A549 (cell line): ENCODE measurements around the gene ACD. TPM values are rescaled to one million over a fixed set of nuclear protein-coding genes. Genes with fewer than 3 reads are reported as not detected.

Experiments used
- ATAC-seq, 2 experiments: fragments of 200-7000 bp in 1 of 2; fragments of >200 bp in 1 of 2; cut with Nextera tagmentation in 1 of 2; cut with Tn5 transposase in 1 of 2; 3 replicates each; pipeline versions ENCODE4 v1.8.0 to v1.9.1; 2018 to 2020; ENCODE audit warnings: mild to moderate bottlenecking in 1 of 2, moderate library complexity in 1 of 2
- CTCF ChIA-PET: fragments of 300-600 bp; sonication (Branson Sonifier 250); formaldehyde crosslinking; extraction: SDS; loops from one replicate; lab custom pipeline; 2021; ENCODE audit warnings: antibody characterized with exemption, inconsistent platforms; lab: Yijun Ruan, JAX
- POLR2A ChIA-PET: fragments of 350-600 bp; formaldehyde crosslinking; extraction: SDS; loops from one replicate; lab custom pipeline; 2021; ENCODE audit warnings: antibody characterized with exemption, inconsistent platforms; lab: Yijun Ruan, JAX
- DNase-seq, 2 experiments: peaks; one replicate each; pipeline versions ENCODE4 v3.0.0 to v3.0.0-alpha.2; 2011 to 2016; ENCODE audit warnings: low read depth in 1 of 2, low spot score in 1 of 2
- FAIRE-seq: peaks from 2 replicates; lab custom pipeline; 2011; peaks lifted over from hg19 to GRCh38; lab: Jason Lieb, UNC
- H3K27ac ChIP-seq, 2 experiments: fragments of >200 bp; sonication (Bioruptor Twin); formaldehyde crosslinking; 3 replicates each; pipeline ENCODE4 v1.5.1; 2016 to 2017
- H3K4me1 ChIP-seq: fragments of >200 bp; sonication (Bioruptor Twin); formaldehyde crosslinking; 3 replicates; pipeline ENCODE4 v1.6.1; 2016
- H3K4me2 ChIP-seq: fragments of >200 bp; sonication (Bioruptor Twin); formaldehyde crosslinking; 3 replicates; pipeline ENCODE4 v1.6.1; 2016
- H3K4me3 ChIP-seq: fragments of >200 bp; sonication (Bioruptor Twin); formaldehyde crosslinking; 3 replicates; pipeline ENCODE4 v1.5.1; 2016
- H3K9me3 ChIP-seq: fragments of >200 bp; sonication (Bioruptor Twin); formaldehyde crosslinking; 3 replicates; pipeline ENCODE4 v1.6.1; 2016
- BHLHE40 ChIP-seq: IDR thresholded peaks from 2 replicates; pipeline ENCODE4 v1.6.1; 2012; ENCODE audit warnings: low read depth, low read length, inconsistent platforms
- CBX2 ChIP-seq: fragments of 200-600 bp; sonication (generic); IDR thresholded peaks from 2 replicates; pipeline ENCODE4 v1.6.1; 2016; ENCODE audit warnings: low read depth, mild to moderate bottlenecking, borderline replicate concordance
- CBX8 ChIP-seq: fragments of 200-600 bp; sonication (generic); IDR thresholded peaks from 2 replicates; pipeline ENCODE4 v1.6.1; 2016
- CEBPB ChIP-seq, 2 experiments: fragments of >200 bp in 1 of 2; sonication (Bioruptor Twin) in 1 of 2; formaldehyde crosslinking in 1 of 2; IDR thresholded peaks; 2 replicates each; pipeline ENCODE4 v1.6.1; 2012 to 2016
- CHD4 ChIP-seq: fragments of 200-600 bp; sonication (generic); IDR thresholded peaks from 2 replicates; pipeline ENCODE4 v1.6.1; 2016; ENCODE audit warnings: antibody characterized with exemption, mild to moderate bottlenecking, borderline replicate concordance
- EHF ChIP-seq: fragments of 250-450 bp; sonication (Bioruptor Pico); IDR thresholded peaks from 2 replicates; pipeline ENCODE4 v1.5.0; 2020; ENCODE audit warnings: mild to moderate bottlenecking
- EP300 ChIP-seq, 2 experiments: fragments of >200 bp; sonication (Bioruptor Twin); formaldehyde crosslinking; IDR thresholded peaks; 2 replicates in 1 of 2; 3 replicates in 1 of 2; pipeline ENCODE4 v1.6.1; 2016 to 2017
- FOSL2 ChIP-seq, 2 experiments: fragments of 450-650 bp in 1 of 2; fragments of >200 bp in 1 of 2; sonication (Bioruptor Twin) in 1 of 2; formaldehyde crosslinking; IDR thresholded peaks; 2 replicates each; pipeline versions ENCODE4 v1.5.0 to v1.6.1; 2016 to 2020; ENCODE audit warnings: mild to moderate bottlenecking in 1 of 2, moderate library complexity in 1 of 2
- HOXB13 ChIP-seq: fragments of 250-450 bp; sonication (Bioruptor Pico); IDR thresholded peaks from 2 replicates; pipeline ENCODE4 v1.5.0; 2020; ENCODE audit warnings: low read depth, mild to moderate bottlenecking, moderate library complexity
- KDM1A ChIP-seq: fragments of 200-600 bp; sonication (generic); IDR thresholded peaks from 2 replicates; pipeline ENCODE4 v1.6.1; 2016; ENCODE audit warnings: low read depth, mild to moderate bottlenecking
- KDM5A ChIP-seq: fragments of 200-600 bp; sonication (generic); IDR thresholded peaks from 2 replicates; pipeline ENCODE4 v1.6.1; 2016; ENCODE audit warnings: antibody characterized with exemption, mild to moderate bottlenecking
- MAFK ChIP-seq: fragments of 450-650 bp; IDR thresholded peaks from 2 replicates; pipeline ENCODE4 v1.6.1; 2014; ENCODE audit not compliant: partially characterized antibody
- MYC ChIP-seq: IDR thresholded peaks from 2 replicates; pipeline ENCODE4 v1.6.1; 2012; ENCODE audit warnings: mild to moderate bottlenecking, inconsistent platforms, low read length, improper control_type of control experiment, borderline replicate concordance
- NFE2L2 ChIP-seq: fragments of 150-350 bp; conservative IDR thresholded peaks from 2 replicates; pipeline ENCODE4 v1.6.1; 2014; ENCODE audit warnings: low read length
- NPAS2 ChIP-seq: fragments of 250-450 bp; sonication (Bioruptor Pico); IDR thresholded peaks from 2 replicates; pipeline ENCODE4 v1.8.0; 2022; ENCODE audit warnings: mild to moderate bottlenecking, moderate library complexity, borderline replicate concordance
- POLR2A ChIP-seq: IDR thresholded peaks from 2 replicates; pipeline ENCODE4 v1.6.1; 2012; ENCODE audit warnings: mild to moderate bottlenecking, low read length
- POLR2AphosphoS2 ChIP-seq: conservative IDR thresholded peaks from 2 replicates; pipeline ENCODE4 v1.6.1; 2012; ENCODE audit warnings: low read length, improper control_type of control experiment, inconsistent platforms
- RARB ChIP-seq: fragments of 250-450 bp; sonication (Bioruptor Pico); IDR thresholded peaks from 2 replicates; pipeline ENCODE4 v1.8.0; 2021; ENCODE audit warnings: mild to moderate bottlenecking, moderate library complexity
- SREBF2 ChIP-seq: fragments of 450-650 bp; IDR thresholded peaks from 2 replicates; pipeline ENCODE4 v1.6.1; 2014; ENCODE audit warnings: mild to moderate bottlenecking, moderate library complexity
- ZFP36 ChIP-seq: fragments of 450-650 bp; IDR thresholded peaks from 2 replicates; pipeline ENCODE4 v1.6.1; 2014; ENCODE audit warnings: borderline replicate concordance; ENCODE audit not compliant: partially characterized antibody
- ZNF302 ChIP-seq: fragments of 250-450 bp; sonication (Bioruptor Pico); IDR thresholded peaks from 2 replicates; pipeline ENCODE4 v1.9.0; 2021; ENCODE audit warnings: inconsistent platforms, mild to moderate bottlenecking, moderate library complexity
- ZSCAN20 ChIP-seq: fragments of 250-450 bp; sonication (Bioruptor Pico); IDR thresholded peaks from 2 replicates; pipeline ENCODE4 v1.8.0; 2022; ENCODE audit warnings: mild to moderate bottlenecking, moderate library complexity
- WGBS: methylation state at CpG from one replicate; pipeline ENCODE4 v1.1.6; 2017; ENCODE audit errors: missing lambda C conversion rate; 5-methylcytosine and 5-hydroxymethylcytosine counted together
- polyA plus RNA-seq, 4 experiments: library from polyadenylated mRNA; depleted of rRNA in 3 of 4; stranded (reverse); fragments of >200 nt; fragmentation: RNase III in 1 of 4; extraction: RNeasy Plus Mini Kit Qiagen cat#74134 plus additional on column Dnase treatment in 1 of 4; gene quantifications; 2 replicates in 3 of 4; 3 replicates in 1 of 4; pipeline ENCODE4 v1.2.3, GENCODE V29; 2011 to 2017
- TF ChIP-seq, protein P1 (sequence below): fragments of 150-350 bp; IDR thresholded peaks from 2 replicates; pipeline ENCODE4 v1.6.1; 2014; ENCODE audit warnings: low read depth, mild to moderate bottlenecking, low read length
- TF ChIP-seq, protein P2 (sequence below): fragments of 200-600 bp; sonication (generic); IDR thresholded peaks from 2 replicates; pipeline ENCODE4 v1.6.1; 2016; ENCODE audit warnings: antibody characterized with exemption, mild to moderate bottlenecking, moderate library complexity

ACD gene
- polyA plus RNA-seq, 2 of the 4 experiments (the other 2 are of a cell fraction) = 19.4 to 26.4 TPM

DNA sequence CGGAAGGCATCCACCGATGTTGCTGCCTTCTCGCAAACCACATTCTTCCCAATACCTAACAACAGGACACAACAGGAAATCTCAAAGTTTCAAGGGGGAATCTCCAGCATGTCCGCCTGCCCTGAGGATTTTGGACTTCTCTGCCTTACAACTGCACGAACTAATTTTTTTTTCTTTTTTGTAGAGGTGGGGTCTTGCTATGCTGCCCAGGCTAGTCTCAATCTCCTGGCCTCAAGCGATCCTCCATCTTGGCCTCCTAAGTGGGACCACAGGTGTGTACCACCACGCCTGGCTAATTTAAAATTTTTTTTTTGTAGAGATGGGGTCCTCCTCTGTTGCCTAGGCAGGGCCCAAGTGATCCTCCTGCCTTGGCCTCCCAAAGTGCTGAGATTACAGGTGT lies 15.9 kb upstream of the ACD start (continued):
- TF ChIP-seq HOXB13 (CRISPR knock-in tag) = no peak

DNA sequence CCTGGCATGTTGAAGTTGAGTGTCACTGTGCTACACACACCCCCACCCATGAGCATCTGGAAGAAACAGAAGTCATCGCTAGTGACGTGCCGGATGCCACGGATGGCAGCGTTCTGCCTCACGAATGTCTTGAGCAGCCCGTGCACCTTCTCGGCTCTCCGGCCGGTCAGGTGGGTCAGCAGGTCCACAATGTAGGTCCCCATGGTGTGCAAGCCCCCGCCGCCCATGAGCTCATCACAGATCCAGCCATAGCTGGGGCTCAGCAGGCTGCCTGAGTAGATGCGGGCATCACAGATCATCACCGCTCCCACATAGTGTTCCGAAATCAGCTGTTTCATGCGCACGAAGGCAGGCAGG lies 15.5 kb upstream of the ACD start:
- Histone ChIP-seq H3K9me3 (no peaks in the 10 kb centered on the region), H3K4me1 (no peaks in the 10 kb centered on the region), H3K4me3 (no peak overlapping the region), H3K27ac (no peak overlapping the region), H3K4me2 (no peak overlapping the region)
- 94% methylated on average over 17 of the region's 17 CpGs for WGBS
- TF ChIP-seq CBX8 = no peak
- TF ChIP-seq ZFP36 = no peak
- ChIA-PET POLR2A (no interaction called here), CTCF (interaction anchor here (0.6 to 16.7 kb wide), 3 partner anchors 8 to 154 kb away, joined by 3 to 174 read pairs (median 3); no protein-coding TSS in a partner anchor)
- no peak for FAIRE-seq
- ATAC-seq = no peak
- DNase-seq = no peak

DNA sequence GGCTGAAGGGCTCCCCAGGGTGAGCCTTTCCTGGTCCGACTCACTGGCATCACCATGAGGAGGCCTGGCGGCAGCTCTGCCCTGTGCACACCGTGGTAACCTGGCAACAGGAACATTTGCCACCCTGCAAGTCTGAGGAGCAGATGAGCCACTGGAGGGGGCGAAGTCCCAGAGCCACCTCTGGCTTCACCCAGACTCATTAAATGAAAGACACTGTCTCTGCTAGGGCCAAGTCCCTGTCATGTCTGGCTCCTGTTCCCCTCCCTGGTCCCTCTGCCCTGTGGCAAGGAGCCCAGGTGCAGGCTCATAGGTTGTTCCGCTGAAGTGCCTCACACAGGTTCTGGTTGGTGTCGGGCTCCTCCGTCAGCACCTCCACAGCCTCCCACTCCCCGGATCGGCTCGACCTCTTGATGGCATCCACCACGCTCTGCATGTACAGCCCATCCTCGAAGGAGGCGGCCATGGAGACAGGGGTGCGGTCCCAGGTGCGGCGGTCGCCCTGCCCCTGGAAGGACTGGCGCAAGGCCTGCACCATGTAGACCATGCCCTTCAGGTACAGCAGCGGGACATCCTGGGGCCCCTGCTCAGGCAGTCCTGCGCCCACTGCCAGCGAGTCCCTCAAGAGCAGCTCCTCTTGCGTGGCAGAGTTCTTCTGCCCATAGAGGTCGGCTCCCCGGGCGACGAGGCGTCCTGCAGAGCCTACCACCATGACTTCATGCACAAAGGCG lies 15.0 kb upstream of the ACD start:
- DNase-seq (no peak), ATAC-seq (peak in 1 of 2 experiments; percentile 11; a peak in 1 of 6 replicates), FAIRE-seq (no peak)
- Histone ChIP-seq H3K4me3 (no peak overlapping the region), H3K4me2 (no peak overlapping the region), H3K27ac (no peak overlapping the region), H3K9me3 (no peaks in the 10 kb centered on the region), H3K4me1 (no peaks in the 10 kb centered on the region)
- ChIA-PET POLR2A (no interaction called here), CTCF (interaction anchor here (0.6 to 16.7 kb wide), 4 partner anchors 75 to 253 kb away, joined by 3 to 174 read pairs (median 4); no protein-coding TSS in a partner anchor)
- TF ChIP-seq NPAS2 (CRISPR knock-in tag) (no peak), FOSL2 (IDR thresholded peaks at IDR 0.05) (no peak), FOSL2 (CRISPR knock-in tag; IDR thresholded peaks at IDR 0.05) (no peak), SREBF2 (no peak), POLR2A (no peak), CHD4 (no peak), KDM5A (no peak), MYC (no peak), CBX8 (no peak), RARB (CRISPR knock-in tag) (no peak), CBX2 (no peak)
- TF ChIP-seq, protein P1, sequence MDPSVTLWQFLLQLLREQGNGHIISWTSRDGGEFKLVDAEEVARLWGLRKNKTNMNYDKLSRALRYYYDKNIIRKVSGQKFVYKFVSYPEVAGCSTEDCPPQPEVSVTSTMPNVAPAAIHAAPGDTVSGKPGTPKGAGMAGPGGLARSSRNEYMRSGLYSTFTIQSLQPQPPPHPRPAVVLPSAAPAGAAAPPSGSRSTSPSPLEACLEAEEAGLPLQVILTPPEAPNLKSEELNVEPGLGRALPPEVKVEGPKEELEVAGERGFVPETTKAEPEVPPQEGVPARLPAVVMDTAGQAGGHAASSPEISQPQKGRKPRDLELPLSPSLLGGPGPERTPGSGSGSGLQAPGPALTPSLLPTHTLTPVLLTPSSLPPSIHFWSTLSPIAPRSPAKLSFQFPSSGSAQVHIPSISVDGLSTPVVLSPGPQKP = no peak
- WGBS = 95% methylated on average over 15 of the region's 28 CpGs

DNA sequence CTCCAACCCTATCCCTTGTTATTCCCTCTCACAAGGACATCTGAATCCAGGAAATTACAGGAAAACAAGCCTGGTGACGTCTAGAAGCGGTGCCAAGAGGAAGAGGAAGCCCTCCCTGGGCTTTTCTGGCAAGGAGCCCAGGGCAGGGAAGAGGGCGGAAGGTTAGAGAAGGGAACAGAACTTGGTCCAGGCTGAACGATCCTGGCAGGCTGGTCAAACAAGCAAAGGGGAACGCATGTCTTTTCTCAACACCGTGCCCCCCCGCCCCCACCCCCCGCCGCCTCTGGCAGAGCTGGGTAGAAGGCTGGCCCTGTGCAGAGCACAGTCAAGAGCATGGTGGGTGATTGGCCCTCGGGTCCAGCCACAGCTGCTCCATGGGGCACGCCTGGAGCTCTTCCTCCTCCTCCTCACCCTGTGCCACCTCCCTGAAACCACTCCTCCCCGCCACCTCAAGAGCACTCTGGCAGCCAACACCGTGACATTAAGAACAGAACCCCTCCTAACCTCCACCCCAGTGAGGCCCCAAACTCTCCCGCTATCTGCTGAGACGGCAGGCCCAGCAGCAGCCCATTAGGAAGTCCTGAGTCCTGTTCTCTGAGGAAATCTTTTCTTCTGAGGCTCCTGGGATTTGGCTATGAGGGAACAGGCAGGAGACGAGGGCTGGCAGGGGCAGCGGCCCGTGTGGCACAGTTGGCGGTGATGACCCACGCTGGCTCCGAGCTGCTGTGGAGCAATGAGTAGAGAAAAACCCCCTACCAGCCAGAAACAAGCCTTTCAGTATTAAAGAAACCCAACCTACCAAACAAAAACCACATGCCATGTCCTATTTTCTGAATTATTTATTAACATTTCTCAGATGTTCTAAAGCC lies 13.9 kb upstream of the ACD start:
- 79% methylated on average over 18 of the region's 21 CpGs for WGBS
- no peak for FAIRE-seq
- POLR2A ChIA-PET = no interaction called here

More for the DNA sequence above, 13.9 kb upstream of the ACD start:
- CTCF ChIA-PET = interaction anchor here (0.6 to 16.7 kb wide), 20 partner anchors 9 to 569 kb away, joined by 3 to 174 read pairs (median 5); partner anchors contain the start of genes CARMIL2, NRN1L, RANBP10 and TSNAXIP1
- no peaks in the 10 kb centered on the region for H3K9me3 ChIP-seq
- no peak overlapping the region for H3K4me3 ChIP-seq
- no peak overlapping the region for H3K27ac ChIP-seq
- H3K4me2 ChIP-seq = no peak overlapping the region
- DNase-seq (no peak), ATAC-seq (peak in 1 of 2 experiments; percentile 17; a peak in 1 of 6 replicates)
- no peaks in the 10 kb centered on the region for H3K4me1 ChIP-seq
- TF ChIP-seq MAFK (no peak), KDM1A (no peak), BHLHE40 (no peak), POLR2AphosphoS2 (no peak), EHF (no peak), KDM5A (no peak), CEBPB (IDR thresholded peaks at IDR 0.05) (no peak), ZSCAN20 (no peak), NFE2L2 (no peak), EP300 (IDR thresholded peaks at IDR 0.05) (no peak), MYC (no peak), ZNF302 (CRISPR knock-in tag) (no peak), RARB (CRISPR knock-in tag) (no peak), POLR2A (no peak)
- TF ChIP-seq, protein P2, sequence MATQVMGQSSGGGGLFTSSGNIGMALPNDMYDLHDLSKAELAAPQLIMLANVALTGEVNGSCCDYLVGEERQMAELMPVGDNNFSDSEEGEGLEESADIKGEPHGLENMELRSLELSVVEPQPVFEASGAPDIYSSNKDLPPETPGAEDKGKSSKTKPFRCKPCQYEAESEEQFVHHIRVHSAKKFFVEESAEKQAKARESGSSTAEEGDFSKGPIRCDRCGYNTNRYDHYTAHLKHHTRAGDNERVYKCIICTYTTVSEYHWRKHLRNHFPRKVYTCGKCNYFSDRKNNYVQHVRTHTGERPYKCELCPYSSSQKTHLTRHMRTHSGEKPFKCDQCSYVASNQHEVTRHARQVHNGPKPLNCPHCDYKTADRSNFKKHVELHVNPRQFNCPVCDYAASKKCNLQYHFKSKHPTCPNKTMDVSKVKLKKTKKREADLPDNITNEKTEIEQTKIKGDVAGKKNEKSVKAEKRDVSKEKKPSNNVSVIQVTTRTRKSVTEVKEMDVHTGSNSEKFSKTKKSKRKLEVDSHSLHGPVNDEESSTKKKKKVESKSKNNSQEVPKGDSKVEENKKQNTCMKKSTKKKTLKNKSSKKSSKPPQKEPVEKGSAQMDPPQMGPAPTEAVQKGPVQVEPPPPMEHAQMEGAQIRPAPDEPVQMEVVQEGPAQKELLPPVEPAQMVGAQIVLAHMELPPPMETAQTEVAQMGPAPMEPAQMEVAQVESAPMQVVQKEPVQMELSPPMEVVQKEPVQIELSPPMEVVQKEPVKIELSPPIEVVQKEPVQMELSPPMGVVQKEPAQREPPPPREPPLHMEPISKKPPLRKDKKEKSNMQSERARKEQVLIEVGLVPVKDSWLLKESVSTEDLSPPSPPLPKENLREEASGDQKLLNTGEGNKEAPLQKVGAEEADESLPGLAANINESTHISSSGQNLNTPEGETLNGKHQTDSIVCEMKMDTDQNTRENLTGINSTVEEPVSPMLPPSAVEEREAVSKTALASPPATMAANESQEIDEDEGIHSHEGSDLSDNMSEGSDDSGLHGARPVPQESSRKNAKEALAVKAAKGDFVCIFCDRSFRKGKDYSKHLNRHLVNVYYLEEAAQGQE = no peak
- TF ChIP-seq, all 56 proteins: peak for 0
